GM12891 (cell line): ENCODE data around the gene PCDHA5.

Experiments
- PAX5 ChIP-seq: IDR thresholded peaks from 2 replicates; pipeline ENCODE4 v1.6.1; 2011; ENCODE audit warnings: low read length, moderate library complexity, mild to moderate bottlenecking; ENCODE audit not compliant: insufficient read depth, severe bottlenecking
- POLR2A ChIP-seq: IDR thresholded peaks from 2 replicates; pipeline ENCODE4 v1.6.1; 2011; ENCODE audit warnings: low read depth, low read length, control low read depth
- POLR2AphosphoS5 ChIP-seq: IDR thresholded peaks from 2 replicates; pipeline ENCODE4 v1.6.1; 2011; ENCODE audit warnings: low read depth, low read length, control low read depth

DNA sequence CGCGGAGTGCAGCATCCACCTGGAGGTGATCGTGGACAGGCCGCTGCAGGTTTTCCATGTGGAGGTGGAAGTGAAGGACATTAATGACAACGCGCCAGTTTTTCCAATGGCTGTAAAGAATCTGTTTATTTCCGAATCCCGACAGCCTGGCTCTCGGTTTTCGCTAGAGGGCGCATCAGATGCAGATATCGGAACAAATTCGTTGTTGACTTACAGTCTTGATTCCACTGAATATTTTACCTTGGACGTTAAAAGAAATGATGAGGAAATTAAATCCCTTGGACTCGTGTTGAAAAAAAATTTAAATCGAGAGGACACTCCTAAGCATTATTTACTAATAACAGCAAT, 19.9 kb upstream of the PCDHA5 start:
- TF ChIP-seq POLR2A (no peak), POLR2AphosphoS5 (no peak), PAX5 (no peak)
